Uterus (tissue), 4 donors: Measurements from ENCODE around the gene NFIC. TPM values are rescaled to one million over a fixed set of nuclear protein-coding genes. Genes with fewer than 3 reads are reported as not detected.
"Not testable (repeated sequence)": the region's sequence is repeated elsewhere in the genome, so short reads cannot be mapped to it uniquely, and the experiment has no call there.

Experiments used
- DNase-seq, 2 donors: peaks; one replicate each; pipeline ENCODE4 v3.0.0-alpha.2; 2019 to 2020
- H3K27ac ChIP-seq, 2 donors: fragments of 200-600 bp; sonication (generic); 1 replicate in 1 of 2; 2 replicates in 1 of 2; pipeline ENCODE4 v1.5.1; 2016 to 2018
- H3K27me3 ChIP-seq, 2 donors: fragments of 200-600 bp; sonication (generic); one replicate each; pipeline ENCODE4 v1.5.1; 2018 to 2019; ENCODE audit warnings: control low read depth in 1 of 2
- H3K36me3 ChIP-seq, 2 donors: fragments of 200-600 bp; sonication (generic); one replicate each; pipeline ENCODE4 v1.5.1; 2019; ENCODE audit warnings: control low read depth in 1 of 2
- H3K4me1 ChIP-seq, 2 donors: fragments of 200-600 bp; sonication (generic); one replicate each; pipeline ENCODE4 v1.5.1; 2018 to 2019; ENCODE audit warnings: control low read depth in 1 of 2
- H3K4me3 ChIP-seq, 2 donors: fragments of 200-600 bp; sonication (generic); 1 replicate in 1 of 2; 2 replicates in 1 of 2; pipeline ENCODE4 v1.5.1; 2018 to 2019; ENCODE audit warnings: mild to moderate bottlenecking in 1 of 2
- H3K9me3 ChIP-seq, 2 donors: fragments of 200-600 bp; sonication (generic); one replicate each; pipeline ENCODE4 v1.5.1; 2019; ENCODE audit warnings: control low read depth in 1 of 2
- POLR2A ChIP-seq, 2 donors: fragments of 450-650 bp; IDR thresholded peaks; one replicate each; pipeline ENCODE4 v1.6.1; 2016; ENCODE audit warnings: antibody characterized with exemption in 2 of 2, mild to moderate bottlenecking in 1 of 2, moderate library complexity in 1 of 2
- intact Hi-C: fragments of 100-400 bp; cut with DNase I; formaldehyde crosslinking; loops from one replicate; pipeline ENCODE4 v1.15.1; 2023; ENCODE audit warnings: low total_unique reads
- total RNA-seq, 4 donors: library from RNA; depleted of rRNA in 3 of 4; stranded (reverse); fragments of >200 nt in 3 of 4; gene quantifications; one replicate each; pipeline versions ENCODE4 v1.1.0 to v1.2.4, GENCODE V29; 2014 to 2023
- TF ChIP-seq, protein P1 (sequence below), 4 experiments: fragments of 200-600 bp in 2 of 4; fragments of 450-650 bp in 2 of 4; sonication (generic) in 2 of 4; IDR thresholded peaks; one replicate each; pipeline ENCODE4 v1.5.1; 2016 to 2019; ENCODE audit warnings: antibody characterized with exemption in 4 of 4, mild to moderate bottlenecking in 2 of 4, moderate library complexity in 1 of 4
- donor health status: DM: yes; HTN: yes; CAD: no.

Gene NFIC
- total RNA-seq, 4 donors from 2014 or later, result 18.5 to 361 (median 82.9) TPM

DNA sequence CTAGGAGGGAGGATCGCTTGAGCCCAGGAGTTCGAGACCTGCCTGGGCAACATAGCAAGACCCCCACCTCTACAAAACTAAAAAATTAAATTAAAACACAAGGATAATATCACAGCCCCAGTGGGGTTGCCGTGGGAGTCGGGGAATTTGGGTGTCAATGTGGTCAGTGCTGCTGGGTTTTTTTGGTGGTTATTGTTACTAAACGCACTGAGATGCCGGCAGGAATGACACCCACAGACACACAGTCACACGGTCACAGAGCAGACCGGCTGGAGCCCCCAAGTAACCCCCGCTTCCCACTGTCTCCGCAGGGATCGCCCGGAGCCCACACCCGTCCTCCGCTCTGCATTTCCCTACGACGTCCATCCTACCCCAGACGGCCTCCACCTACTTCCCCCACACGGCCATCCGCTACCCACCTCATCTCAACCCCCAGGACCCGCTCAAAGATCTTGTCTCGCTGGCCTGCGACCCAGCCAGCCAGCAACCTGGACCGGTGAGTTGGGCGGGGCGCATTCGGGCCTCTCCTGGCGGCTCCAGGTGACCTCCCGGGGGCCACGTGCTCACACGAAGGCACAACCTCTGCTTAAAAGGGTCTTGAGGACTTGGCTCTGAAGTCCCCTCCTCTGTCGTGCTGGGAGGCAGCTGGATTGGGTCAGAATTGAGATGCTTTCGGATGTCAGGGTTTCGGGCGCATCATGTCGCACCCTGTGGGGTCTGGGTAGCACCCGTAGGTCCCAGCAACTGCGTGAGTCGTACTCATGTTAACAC, 86.0 kb downstream of the NFIC start:
- TF ChIP-seq, protein P1, sequence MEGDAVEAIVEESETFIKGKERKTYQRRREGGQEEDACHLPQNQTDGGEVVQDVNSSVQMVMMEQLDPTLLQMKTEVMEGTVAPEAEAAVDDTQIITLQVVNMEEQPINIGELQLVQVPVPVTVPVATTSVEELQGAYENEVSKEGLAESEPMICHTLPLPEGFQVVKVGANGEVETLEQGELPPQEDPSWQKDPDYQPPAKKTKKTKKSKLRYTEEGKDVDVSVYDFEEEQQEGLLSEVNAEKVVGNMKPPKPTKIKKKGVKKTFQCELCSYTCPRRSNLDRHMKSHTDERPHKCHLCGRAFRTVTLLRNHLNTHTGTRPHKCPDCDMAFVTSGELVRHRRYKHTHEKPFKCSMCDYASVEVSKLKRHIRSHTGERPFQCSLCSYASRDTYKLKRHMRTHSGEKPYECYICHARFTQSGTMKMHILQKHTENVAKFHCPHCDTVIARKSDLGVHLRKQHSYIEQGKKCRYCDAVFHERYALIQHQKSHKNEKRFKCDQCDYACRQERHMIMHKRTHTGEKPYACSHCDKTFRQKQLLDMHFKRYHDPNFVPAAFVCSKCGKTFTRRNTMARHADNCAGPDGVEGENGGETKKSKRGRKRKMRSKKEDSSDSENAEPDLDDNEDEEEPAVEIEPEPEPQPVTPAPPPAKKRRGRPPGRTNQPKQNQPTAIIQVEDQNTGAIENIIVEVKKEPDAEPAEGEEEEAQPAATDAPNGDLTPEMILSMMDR (IDR thresholded peaks at IDR 0.05), result no peak
- TF ChIP-seq POLR2A (IDR thresholded peaks at IDR 0.05), result no peak
- H3K9me3 ChIP-seq, result no peaks in the 10 kb centered on the region
- H3K4me3 ChIP-seq, result no peak overlapping the region
- peaks cover 0 to 25% of the 10 kb centered on the region in 2 donors for H3K4me1 ChIP-seq
- H3K36me3 ChIP-seq, result no peaks in the 10 kb centered on the region
- H3K27me3 ChIP-seq, result no peaks in the 10 kb centered on the region
- intact Hi-C loops, result no loop called here
- peak in 1 of 2 donors; percentile 18 for DNase-seq
- H3K27ac ChIP-seq, result peak overlapping the region; percentile 91 to 98

DNA sequence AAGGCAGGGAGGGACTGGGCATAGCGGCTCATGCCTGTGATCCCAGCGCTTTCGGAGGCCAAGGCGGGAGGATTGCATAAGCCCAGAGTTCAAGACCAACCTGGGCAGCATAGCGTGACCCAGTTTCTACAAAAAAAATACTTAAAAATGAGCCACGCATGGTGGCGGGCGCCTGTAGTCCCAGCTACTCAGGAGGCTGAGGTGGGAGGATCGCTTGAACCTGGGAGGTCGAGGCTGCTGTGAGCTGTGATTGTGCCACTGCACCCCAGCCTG, 86.5 kb downstream of the NFIC start:
- H3K4me3 ChIP-seq, H3K36me3 ChIP-seq, DNase-seq, intact Hi-C loops, H3K9me3 ChIP-seq, H3K27me3 ChIP-seq: not testable (repeated sequence)
- H3K27ac ChIP-seq, result peak overlapping the region; percentile 91 to 98
- peaks cover 0 to 30% of the 10 kb centered on the region in 2 donors for H3K4me1 ChIP-seq

DNA sequence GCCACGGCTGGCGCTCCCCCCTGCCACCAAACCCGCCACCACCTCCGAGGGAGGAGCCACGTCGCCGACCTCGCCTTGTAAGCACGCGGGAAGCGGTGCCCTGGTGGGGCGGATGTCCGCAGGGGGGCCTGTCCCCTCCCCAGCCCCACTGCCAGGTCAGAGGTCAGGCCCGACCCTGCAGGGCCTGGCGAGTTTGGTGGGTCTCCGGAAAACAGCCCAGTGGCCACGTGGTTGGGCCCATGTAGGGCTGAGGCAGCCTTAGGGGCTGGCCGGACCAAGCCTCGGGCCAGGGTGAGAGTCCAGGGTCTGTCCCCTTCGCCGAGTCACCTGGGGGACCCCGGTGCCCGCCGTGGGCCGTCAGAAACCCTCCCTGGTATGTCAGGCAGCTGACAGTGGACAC, 87.5 kb downstream of the NFIC start:
- Histone ChIP-seq H3K4me1 (peaks cover 2 to 40% of the 10 kb centered on the region in 2 donors), H3K27me3 (no peaks in the 10 kb centered on the region), H3K9me3 (no peaks in the 10 kb centered on the region), H3K4me3 (no peak overlapping the region), H3K36me3 (no peaks in the 10 kb centered on the region), H3K27ac (peak overlapping the region; percentile 91 to 98)
- no peak for DNase-seq
- intact Hi-C loops, result no loop called here
- TF ChIP-seq, protein P1 (IDR thresholded peaks at IDR 0.05), result no peak
- no peak for TF ChIP-seq POLR2A (IDR thresholded peaks at IDR 0.05)

DNA sequence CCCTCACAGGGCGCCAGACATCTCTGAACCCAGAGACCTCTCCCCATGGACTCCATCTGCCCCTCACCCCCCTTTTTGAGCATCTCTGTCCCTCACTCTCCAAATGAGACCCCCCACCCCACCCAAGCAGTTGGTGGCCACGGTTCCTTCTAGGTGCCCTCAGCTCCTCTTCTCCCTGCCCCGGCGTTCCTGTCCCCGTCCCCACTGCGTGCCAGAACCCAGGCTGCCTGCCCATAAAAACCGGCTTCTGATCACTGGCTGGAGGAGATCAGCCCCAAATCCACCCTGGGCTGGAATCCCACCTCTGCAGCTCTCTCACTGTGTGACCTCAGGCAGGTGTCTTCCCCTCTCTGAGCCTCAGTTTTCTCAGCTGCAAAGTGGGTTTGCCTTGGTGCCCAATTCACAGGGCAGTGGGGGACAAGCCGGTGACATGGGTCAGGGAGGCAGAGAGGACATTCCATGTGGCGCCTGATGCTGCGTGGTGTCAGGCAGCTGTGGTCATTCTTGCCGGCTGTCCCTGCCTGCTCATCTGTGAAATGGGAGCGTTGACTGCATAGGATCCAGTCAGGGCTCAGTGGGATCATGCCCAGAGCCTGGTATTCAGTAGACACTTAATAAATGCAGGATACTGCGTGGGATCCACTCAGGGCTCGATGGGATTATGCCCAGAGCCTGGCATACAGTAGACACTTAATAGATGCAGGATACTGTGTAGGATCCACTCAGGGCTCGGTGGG, 88.4 kb downstream of the NFIC start:
- Histone ChIP-seq H3K27ac (peak overlapping the region; percentile 91 to 98), H3K36me3 (no peaks in the 10 kb centered on the region), H3K4me1 (peaks cover 9 to 43% of the 10 kb centered on the region in 2 donors), H3K4me3 (no peak overlapping the region), H3K9me3 (no peaks in the 10 kb centered on the region), H3K27me3 (no peaks in the 10 kb centered on the region)
- TF ChIP-seq POLR2A (IDR thresholded peaks at IDR 0.05), result no peak
- TF ChIP-seq, protein P1 (IDR thresholded peaks at IDR 0.05), result no peak
- intact Hi-C loops, result no loop called here
- DNase-seq, result no peak

DNA sequence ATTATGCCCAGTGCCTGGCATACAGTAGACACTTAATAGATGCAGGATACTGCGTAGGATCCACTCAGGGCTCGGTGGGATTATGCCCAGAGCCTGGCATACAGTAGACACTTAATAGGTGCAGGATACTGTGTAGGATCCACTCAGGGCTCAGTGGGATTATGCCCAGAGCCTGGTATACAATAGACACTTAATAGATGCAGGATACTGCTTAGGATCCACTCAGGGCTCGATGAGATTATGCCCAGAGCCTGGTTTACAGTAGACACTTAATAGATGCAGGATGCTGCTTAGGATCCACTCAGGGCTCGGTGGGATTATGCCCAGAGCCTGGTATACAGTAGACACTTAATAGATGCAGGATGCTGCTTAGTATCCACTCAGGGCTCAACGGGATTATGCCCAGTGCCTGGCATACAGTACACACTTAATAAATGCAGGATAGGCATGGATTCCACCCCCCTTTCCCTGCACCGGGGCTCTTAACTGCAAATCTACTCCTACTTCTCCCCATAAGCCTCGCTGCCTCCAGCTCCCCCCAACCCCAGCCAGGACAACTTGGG, 89.1 kb downstream of the NFIC start:
- no peak for TF ChIP-seq POLR2A (IDR thresholded peaks at IDR 0.05)
- TF ChIP-seq, protein P1 (IDR thresholded peaks at IDR 0.05), result no peak
- no peak for DNase-seq
- no peaks in the 10 kb centered on the region for H3K27me3 ChIP-seq
- intact Hi-C loops, result no loop called here
- peaks cover 9 to 43% of the 10 kb centered on the region in 2 donors for H3K4me1 ChIP-seq
- peak overlapping the region; percentile 91 to 98 for H3K27ac ChIP-seq
- H3K4me3 ChIP-seq, result no peak overlapping the region
- no peaks in the 10 kb centered on the region for H3K36me3 ChIP-seq
- H3K9me3 ChIP-seq, result no peaks in the 10 kb centered on the region
